ENCODE measurements around the gene MRPL57.
"Not testable (repeated sequence)": the region's sequence is repeated elsewhere in the genome, so short reads cannot be mapped to it uniquely, and the experiment has no call there.

Gene MRPL57

GRCh38 chr13:21149568-21149967 is 26.9 kb upstream of the MRPL57 start:
- Histone ChIP-seq H3K27me3 (ENCODE audit: control insufficient read depth, insufficient read depth, low read length) (no peaks in the 10 kb centered on the region), H3K9me3 (ENCODE audit: control insufficient read depth, insufficient read depth, low read length) (no peaks in the 10 kb centered on the region), H3K9ac (ENCODE audit: low read depth, low read length) (no peak overlapping the region; the same call in 1 of the 2 replicates), H3K27ac (ENCODE audit: low read depth, low read length) (no peak overlapping the region), H3K4me3 (ENCODE audit: low read depth, low read length) (no peak overlapping the region), H3K36me3 (ENCODE audit: control insufficient read depth, insufficient read depth, low read length) (peaks cover 49% of the 10 kb centered on the region), H3K4me1 (ENCODE audit: control insufficient read depth, insufficient read depth, low read length) (peaks cover 27% of the 10 kb centered on the region)

GRCh38 chr13:21150013-21150412 is 26.4 kb upstream of the MRPL57 start:
- H3K9ac ChIP-seq (ENCODE audit: low read depth, low read length), result no peak overlapping the region; the same call in 1 of the 2 replicates
- no peak overlapping the region for H3K4me3 ChIP-seq (ENCODE audit: low read depth, low read length)
- H3K27me3 ChIP-seq (ENCODE audit: control insufficient read depth, insufficient read depth, low read length), result no peaks in the 10 kb centered on the region
- peaks cover 31% of the 10 kb centered on the region for H3K4me1 ChIP-seq (ENCODE audit: control insufficient read depth, insufficient read depth, low read length)
- H3K27ac ChIP-seq (ENCODE audit: low read depth, low read length), result no peak overlapping the region
- peaks cover 49% of the 10 kb centered on the region for H3K36me3 ChIP-seq (ENCODE audit: control insufficient read depth, insufficient read depth, low read length)
- H3K9me3 ChIP-seq (ENCODE audit: control insufficient read depth, insufficient read depth, low read length), result no peaks in the 10 kb centered on the region

GRCh38 chr13:21152251-21152899 is 24.1 kb upstream of the MRPL57 start:
- Histone ChIP-seq H3K27ac (ENCODE audit: low read depth, low read length) (no peak overlapping the region), H3K9me3 (ENCODE audit: control insufficient read depth, insufficient read depth, low read length) (no peaks in the 10 kb centered on the region), H3K9ac (ENCODE audit: low read depth, low read length) (no peak overlapping the region), H3K4me1 (ENCODE audit: control insufficient read depth, insufficient read depth, low read length) (peaks cover 29% of the 10 kb centered on the region), H3K36me3 (ENCODE audit: control insufficient read depth, insufficient read depth, low read length) (peaks cover 46% of the 10 kb centered on the region), H3K27me3 (ENCODE audit: control insufficient read depth, insufficient read depth, low read length) (no peaks in the 10 kb centered on the region), H3K4me3 (ENCODE audit: low read depth, low read length) (no peak overlapping the region)

GRCh38 chr13:21164631-21165030 is 11.8 kb upstream of the MRPL57 start:
- Histone ChIP-seq H3K4me3 (ENCODE audit: low read depth, low read length) (no peak overlapping the region), H3K4me1 (ENCODE audit: control insufficient read depth, insufficient read depth, low read length) (no peaks in the 10 kb centered on the region), H3K27ac (ENCODE audit: low read depth, low read length) (no peak overlapping the region), H3K36me3 (ENCODE audit: control insufficient read depth, insufficient read depth, low read length) (peaks cover 87% of the 10 kb centered on the region), H3K9ac (ENCODE audit: low read depth, low read length) (no peak overlapping the region), H3K9me3 (ENCODE audit: control insufficient read depth, insufficient read depth, low read length) (no peaks in the 10 kb centered on the region), H3K27me3 (ENCODE audit: control insufficient read depth, insufficient read depth, low read length) (no peaks in the 10 kb centered on the region)

GRCh38 chr13:21165606-21166005 is 10.9 kb upstream of the MRPL57 start:
- H3K27me3 ChIP-seq (ENCODE audit: control insufficient read depth, insufficient read depth, low read length); H3K9ac ChIP-seq (ENCODE audit: low read depth, low read length); H3K9me3 ChIP-seq (ENCODE audit: control insufficient read depth, insufficient read depth, low read length); H3K27ac ChIP-seq (ENCODE audit: low read depth, low read length); H3K4me3 ChIP-seq (ENCODE audit: low read depth, low read length); H3K4me1 ChIP-seq (ENCODE audit: control insufficient read depth, insufficient read depth, low read length): not testable (repeated sequence)
- H3K36me3 ChIP-seq (ENCODE audit: control insufficient read depth, insufficient read depth, low read length), result peaks cover 85% of the 10 kb centered on the region

- Histone ChIP-seq H3K4me1 (ENCODE audit: control insufficient read depth, insufficient read depth, low read length) (no peaks in the 10 kb centered on the region), H3K36me3 (ENCODE audit: control insufficient read depth, insufficient read depth, low read length) (peaks cover 57% of the 10 kb centered on the region), H3K9me3 (ENCODE audit: control insufficient read depth, insufficient read depth, low read length) (no peaks in the 10 kb centered on the region), H3K27ac (ENCODE audit: low read depth, low read length) (no peak overlapping the region), H3K27me3 (ENCODE audit: control insufficient read depth, insufficient read depth, low read length) (no peaks in the 10 kb centered on the region), H3K4me3 (ENCODE audit: low read depth, low read length) (no peak overlapping the region), H3K9ac (ENCODE audit: low read depth, low read length) (no peak overlapping the region)
Observed at GRCh38 chr13:21171420-21171819, 5.0 kb upstream of the MRPL57 start.

- not testable (repeated sequence) for H3K27me3 ChIP-seq (ENCODE audit: control insufficient read depth, insufficient read depth, low read length); H3K27ac ChIP-seq (ENCODE audit: low read depth, low read length); H3K9ac ChIP-seq (ENCODE audit: low read depth, low read length); H3K9me3 ChIP-seq (ENCODE audit: control insufficient read depth, insufficient read depth, low read length); H3K4me3 ChIP-seq (ENCODE audit: low read depth, low read length); H3K4me1 ChIP-seq (ENCODE audit: control insufficient read depth, insufficient read depth, low read length)
- peaks cover 48% of the 10 kb centered on the region for H3K36me3 ChIP-seq (ENCODE audit: control insufficient read depth, insufficient read depth, low read length)
Observed at GRCh38 chr13:21173767-21174166, 2.7 kb upstream of the MRPL57 start.

GRCh38 chr13:21175656-21176214 is 723 bp upstream of the MRPL57 start:
- H3K4me1 ChIP-seq (ENCODE audit: control insufficient read depth, insufficient read depth, low read length), result peaks cover 4% of the 10 kb centered on the region; the same call in 1 of the 2 replicates
- H3K9ac ChIP-seq (ENCODE audit: low read depth, low read length), result peak overlapping the region; percentile 93
- H3K27me3 ChIP-seq (ENCODE audit: control insufficient read depth, insufficient read depth, low read length), result no peaks in the 10 kb centered on the region
- no peaks in the 10 kb centered on the region for H3K9me3 ChIP-seq (ENCODE audit: control insufficient read depth, insufficient read depth, low read length)
- peak overlapping the region; percentile 85 for H3K4me3 ChIP-seq (ENCODE audit: low read depth, low read length)
- peaks cover 31% of the 10 kb centered on the region for H3K36me3 ChIP-seq (ENCODE audit: control insufficient read depth, insufficient read depth, low read length)
- peak overlapping the region; percentile 97 for H3K27ac ChIP-seq (ENCODE audit: low read depth, low read length)

- peaks cover 4% of the 10 kb centered on the region; the same call in 1 of the 2 replicates for H3K4me1 ChIP-seq (ENCODE audit: control insufficient read depth, insufficient read depth, low read length)
- peak overlapping the region; percentile 85 for H3K4me3 ChIP-seq (ENCODE audit: low read depth, low read length)
- H3K36me3 ChIP-seq (ENCODE audit: control insufficient read depth, insufficient read depth, low read length), result peaks cover 19% of the 10 kb centered on the region
- H3K9me3 ChIP-seq (ENCODE audit: control insufficient read depth, insufficient read depth, low read length), result no peaks in the 10 kb centered on the region
- H3K27me3 ChIP-seq (ENCODE audit: control insufficient read depth, insufficient read depth, low read length), result no peaks in the 10 kb centered on the region
- peak overlapping the region; percentile 93 for H3K9ac ChIP-seq (ENCODE audit: low read depth, low read length)
- peak overlapping the region; percentile 97 for H3K27ac ChIP-seq (ENCODE audit: low read depth, low read length)
Observed at GRCh38 chr13:21176982-21177284, 475 bp downstream of the MRPL57 start.

- H3K4me3 ChIP-seq (ENCODE audit: low read depth, low read length), result no peak overlapping the region
- no peak overlapping the region for H3K9ac ChIP-seq (ENCODE audit: low read depth, low read length)
- H3K27me3 ChIP-seq (ENCODE audit: control insufficient read depth, insufficient read depth, low read length), result no peaks in the 10 kb centered on the region
- no peak overlapping the region for H3K27ac ChIP-seq (ENCODE audit: low read depth, low read length)
- H3K36me3 ChIP-seq (ENCODE audit: control insufficient read depth, insufficient read depth, low read length), result peaks cover 9% of the 10 kb centered on the region
- H3K9me3 ChIP-seq (ENCODE audit: control insufficient read depth, insufficient read depth, low read length), result no peaks in the 10 kb centered on the region
- peaks cover 4% of the 10 kb centered on the region; the same call in 1 of the 2 replicates for H3K4me1 ChIP-seq (ENCODE audit: control insufficient read depth, insufficient read depth, low read length)
Observed at GRCh38 chr13:21181671-21182070, 5.2 kb downstream of the MRPL57 start.

- H3K27me3 ChIP-seq (ENCODE audit: control insufficient read depth, insufficient read depth, low read length); H3K4me3 ChIP-seq (ENCODE audit: low read depth, low read length); H3K4me1 ChIP-seq (ENCODE audit: control insufficient read depth, insufficient read depth, low read length); H3K36me3 ChIP-seq (ENCODE audit: control insufficient read depth, insufficient read depth, low read length); H3K9ac ChIP-seq (ENCODE audit: low read depth, low read length); H3K9me3 ChIP-seq (ENCODE audit: control insufficient read depth, insufficient read depth, low read length); H3K27ac ChIP-seq (ENCODE audit: low read depth, low read length): not testable (repeated sequence)
Observed at GRCh38 chr13:21186410-21186809, 10.0 kb downstream of the MRPL57 start.
